Fibroblast of pulmonary artery (primary cell): Measurements from ENCODE around the gene GAB2.

Experiments
- DNase-seq: peaks from one replicate; pipeline ENCODE4 v3.0.0-alpha.2; 2010; ENCODE audit warnings: low read depth
- H3K4me3 ChIP-seq: replicated peaks from 2 replicates; pipeline ENCODE4 v1.5.1; 2011; ENCODE audit warnings: low read depth, mild to moderate bottlenecking, control low read depth, low read length, moderate library complexity
- CTCF ChIP-seq: IDR thresholded peaks from 2 replicates; pipeline ENCODE4 v1.5.1; 2011; ENCODE audit warnings: mild to moderate bottlenecking, control low read depth, low read length, inconsistent platforms; ENCODE audit errors: missing control alignments

The GAB2 gene

DNA sequence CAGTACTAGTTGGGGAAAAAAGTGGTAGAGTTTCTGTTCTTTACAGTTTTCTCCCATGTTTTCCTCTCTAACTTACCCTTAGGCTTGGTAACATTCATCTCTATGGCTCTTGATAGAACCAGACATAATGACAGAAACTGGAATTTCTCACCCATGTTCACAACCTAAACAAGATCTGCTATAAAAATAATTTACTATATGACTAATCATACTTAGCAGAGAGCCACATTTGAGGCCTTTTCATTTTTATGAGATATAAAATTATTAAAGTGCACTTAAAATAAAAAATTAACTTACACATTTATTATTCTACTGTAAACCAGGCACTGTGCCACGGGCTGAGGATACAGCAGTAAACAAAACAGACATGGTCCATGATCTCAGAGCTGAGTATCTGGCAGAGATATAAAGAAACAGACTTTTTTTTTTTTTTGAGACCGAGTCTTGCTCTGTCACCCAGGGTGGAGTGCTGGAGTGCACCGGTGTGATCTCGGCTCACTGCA, 98.1 kb downstream of the GAB2 start:
- peak; percentile 31 for DNase-seq
- no peak overlapping the region for H3K4me3 ChIP-seq
- no peak for TF ChIP-seq CTCF

DNA sequence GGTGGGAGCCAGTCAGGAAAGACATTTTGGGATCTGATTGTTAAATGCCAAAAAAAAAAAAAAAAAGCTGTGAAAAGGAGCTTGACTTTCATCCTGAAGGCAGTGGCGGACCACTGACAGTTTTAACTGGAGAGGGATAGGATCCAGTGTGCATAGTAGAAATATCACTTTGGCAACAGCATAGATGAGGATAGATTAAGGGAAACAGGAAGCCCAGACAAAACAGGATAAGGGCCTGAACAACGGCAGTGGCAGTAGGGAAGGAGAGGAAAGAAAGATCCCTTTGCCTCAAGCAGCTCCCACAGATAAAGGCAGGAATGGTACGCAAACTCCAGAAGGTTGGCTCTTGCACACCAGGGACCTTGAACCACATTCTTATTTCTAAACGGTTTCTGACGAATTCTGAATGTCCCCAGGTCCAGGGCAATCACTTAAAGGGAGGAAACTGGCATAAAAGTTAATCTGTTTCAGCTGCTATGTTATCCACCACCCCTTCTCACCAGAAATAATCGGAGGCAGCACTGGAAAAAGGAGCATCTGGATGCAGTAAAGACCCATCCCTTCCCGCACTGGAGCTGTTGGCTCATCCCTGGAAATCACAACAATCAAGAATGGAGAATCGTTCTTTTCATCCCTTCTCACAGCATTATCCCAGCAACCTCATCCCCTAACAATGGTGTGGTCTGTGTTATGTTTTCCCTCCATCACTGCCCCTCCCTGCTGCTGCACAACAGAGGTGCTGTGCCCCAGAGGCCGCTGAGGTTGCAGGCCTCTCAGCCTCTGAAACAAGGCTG, 99.1 kb downstream of the GAB2 start:
- no peak for TF ChIP-seq CTCF
- no peak overlapping the region for H3K4me3 ChIP-seq
- peak; percentile 26 for DNase-seq

GRCh38 chr11:78315724-78316123, 101.9 kb downstream of the GAB2 start:
- DNase-seq: no peak
- TF ChIP-seq CTCF: no peak
- H3K4me3 ChIP-seq: no peak overlapping the region

DNA sequence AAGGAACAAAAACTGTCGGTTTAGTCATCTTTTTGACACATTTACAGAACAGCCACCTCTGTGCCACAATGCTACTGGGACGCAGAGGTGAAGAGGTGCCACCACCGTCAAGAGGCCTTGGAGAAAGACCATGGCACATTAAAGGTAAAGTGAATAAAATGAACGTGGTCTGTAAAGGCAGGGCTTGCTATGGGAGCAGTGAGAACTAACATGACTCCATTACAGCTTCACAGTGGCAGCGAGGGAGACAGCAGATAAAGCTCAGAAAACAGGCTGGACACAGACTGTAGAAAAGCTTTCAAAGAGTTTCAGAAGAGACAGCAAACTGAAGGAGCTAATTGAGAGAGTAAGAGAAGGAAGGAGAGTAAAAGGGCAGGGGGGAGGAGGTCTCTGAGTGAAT, 102.9 kb downstream of the GAB2 start:
- H3K4me3 ChIP-seq: no peak overlapping the region
- no peak for TF ChIP-seq CTCF
- DNase-seq: no peak

- DNase-seq: no peak
- no peak for TF ChIP-seq CTCF
- no peak overlapping the region for H3K4me3 ChIP-seq
Observed at GRCh38 chr11:78313898-78314297, 103.7 kb downstream of the GAB2 start.

DNA sequence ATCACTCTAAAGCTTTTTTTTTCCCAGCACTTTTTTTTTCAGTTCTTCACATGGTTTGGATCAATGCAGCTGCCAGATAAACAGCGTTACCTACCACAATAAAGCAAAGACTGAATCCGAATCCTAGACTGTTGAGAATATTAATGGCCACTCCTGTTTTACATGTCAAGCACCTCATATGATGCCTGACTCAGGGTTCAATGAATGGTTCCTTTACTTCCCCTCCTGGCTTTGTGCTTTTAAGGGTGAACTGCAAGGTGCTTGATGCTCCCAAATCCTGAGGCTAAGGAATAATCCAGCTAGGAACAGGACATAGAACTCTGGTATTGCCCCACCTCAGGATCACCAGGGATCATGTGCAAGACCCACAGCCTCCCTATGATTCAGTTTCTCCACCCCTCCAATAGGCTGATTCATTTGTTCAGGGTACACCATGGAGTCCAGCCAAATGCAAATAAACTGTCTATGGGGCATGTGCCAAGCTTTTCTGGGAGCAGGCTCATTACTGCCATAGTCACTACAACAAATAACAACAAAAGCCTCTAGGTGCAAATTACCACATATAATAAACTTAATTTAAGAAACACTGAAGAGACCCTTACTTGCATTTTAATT, 104.3 kb downstream of the GAB2 start:
- peak; percentile 83 for DNase-seq
- no peak for TF ChIP-seq CTCF
- no peak overlapping the region for H3K4me3 ChIP-seq
